Jurkat, Clone E6-1 (cell line): ENCODE results near the gene RUNX1.
"Not testable (repeated sequence)": the region's sequence is repeated elsewhere in the genome, so short reads cannot be mapped to it uniquely, and the experiment has no call there.

Experiments
- DNase-seq: peaks from one replicate; pipeline ENCODE4 v3.0.0-alpha.2; 2011; ENCODE audit warnings: low read depth, low spot score
- H3K4me3 ChIP-seq: 2 replicates; pipeline ENCODE4 v1.5.1; 2011; ENCODE audit warnings: mild to moderate bottlenecking, low read length, control low read depth, moderate library complexity

Gene RUNX1

GRCh38 chr21:34965200-34966174 is 83.6 kb downstream of the RUNX1 start:
- DNase-seq: no peak
- H3K4me3 ChIP-seq: no peak overlapping the region

GRCh38 chr21:34962586-34963222 is 86.4 kb downstream of the RUNX1 start:
- peak overlapping the region; percentile 13; the same call in 1 of the 2 replicates for H3K4me3 ChIP-seq
- peak; percentile 71 for DNase-seq

- no peak for DNase-seq
- no peak overlapping the region for H3K4me3 ChIP-seq
Observed at GRCh38 chr21:34962136-34962535, 87.0 kb downstream of the RUNX1 start.

- DNase-seq: no peak
Observed at GRCh38 chr21:34960687-34961086, 88.4 kb downstream of the RUNX1 start.

GRCh38 chr21:34959607-34960006 is 89.5 kb downstream of the RUNX1 start:
- H3K4me3 ChIP-seq: no peak overlapping the region
- DNase-seq: no peak

More at GRCh38 chr21:34960687-34961086, 88.4 kb downstream of the RUNX1 start:
- H3K4me3 ChIP-seq: no peak overlapping the region

- DNase-seq: peak; percentile 59
- H3K4me3 ChIP-seq: no peak overlapping the region
Observed at GRCh38 chr21:34958040-34958439, 91.1 kb downstream of the RUNX1 start.

GRCh38 chr21:34956416-34957316 is 92.4 kb downstream of the RUNX1 start:
- DNase-seq: no peak
- no peak overlapping the region for H3K4me3 ChIP-seq

GRCh38 chr21:34953950-34954349 is 95.2 kb downstream of the RUNX1 start:
- no peak for DNase-seq

GRCh38 chr21:34952701-34953100 is 96.4 kb downstream of the RUNX1 start:
- H3K4me3 ChIP-seq: no peak overlapping the region
- DNase-seq: peak; percentile 86

More at GRCh38 chr21:34953950-34954349, 95.2 kb downstream of the RUNX1 start:
- H3K4me3 ChIP-seq: no peak overlapping the region

- not testable (repeated sequence) for DNase-seq
Observed at GRCh38 chr21:34951868-34952267, 97.2 kb downstream of the RUNX1 start.

GRCh38 chr21:34950980-34951379 is 98.1 kb downstream of the RUNX1 start:
- DNase-seq: no peak
- no peak overlapping the region for H3K4me3 ChIP-seq

More at GRCh38 chr21:34951868-34952267, 97.2 kb downstream of the RUNX1 start:
- not testable (repeated sequence) for H3K4me3 ChIP-seq

GRCh38 chr21:34949499-34949898 is 99.6 kb downstream of the RUNX1 start:
- no peak overlapping the region for H3K4me3 ChIP-seq
- DNase-seq: no peak

- DNase-seq: no peak
- H3K4me3 ChIP-seq: no peak overlapping the region
Observed at GRCh38 chr21:34949030-34949429, 100.1 kb downstream of the RUNX1 start.

GRCh38 chr21:34948157-34948556 is 100.9 kb downstream of the RUNX1 start:
- H3K4me3 ChIP-seq: no peak overlapping the region

GRCh38 chr21:34946916-34947534 is 102.1 kb downstream of the RUNX1 start:
- peak; percentile 72 for DNase-seq
- H3K4me3 ChIP-seq: no peak overlapping the region

More at GRCh38 chr21:34948157-34948556, 100.9 kb downstream of the RUNX1 start:
- no peak for DNase-seq

- no peak overlapping the region for H3K4me3 ChIP-seq
- DNase-seq: peak; percentile 83
Observed at GRCh38 chr21:34946385-34946840, 102.7 kb downstream of the RUNX1 start.

- DNase-seq: no peak
Observed at GRCh38 chr21:34945288-34945687, 103.8 kb downstream of the RUNX1 start.

GRCh38 chr21:34944015-34944755 is 104.9 kb downstream of the RUNX1 start:
- H3K4me3 ChIP-seq: no peak overlapping the region
- DNase-seq: peak; percentile 71

More at GRCh38 chr21:34945288-34945687, 103.8 kb downstream of the RUNX1 start:
- H3K4me3 ChIP-seq: no peak overlapping the region
